Epithelial cell of esophagus (primary cell): ENCODE results near the gene TMCO4.
A peak's percentile ranks its signal among the peaks of the same experiment; 100 is the strongest.

Experiments
- DNase-seq: peaks from one replicate; pipeline ENCODE4 v3.0.0; 2010; ENCODE audit warnings: low read depth
- H3K4me3 ChIP-seq: 2 replicates; pipeline ENCODE4 v1.5.1; 2011; ENCODE audit warnings: mild to moderate bottlenecking, low read length, control low read depth
- CTCF ChIP-seq: IDR thresholded peaks from 2 replicates; pipeline ENCODE4 v1.5.1; 2011; ENCODE audit warnings: low read depth, mild to moderate bottlenecking, low read length, control low read depth, inconsistent platforms; ENCODE audit not compliant: insufficient read depth; ENCODE audit errors: missing control alignments

TMCO4 gene

GRCh38 chr1:19665186-19665495 lies 134.6 kb downstream of the TMCO4 start:
- H3K4me3 ChIP-seq: no peak overlapping the region
- no peak for TF ChIP-seq CTCF
- DNase-seq: no peak

- no peak within 1 kb of the TSS for H3K4me3 ChIP-seq
- no peak for TF ChIP-seq CTCF
- no peak for DNase-seq
These were observed 135.1 kb downstream of the TMCO4 start, which contains the start of gene HTR6 for GRCh38 chr1:19664453-19665185. Gene HTR6 (plus strand): TSS chr1:19664875. CDS start chr1:19665754, 879 bp downstream.

GRCh38 chr1:19662313-19662712 lies 137.4 kb downstream of the TMCO4 start:
- TF ChIP-seq CTCF: no peak
- no peak for DNase-seq
- H3K4me3 ChIP-seq: no peak overlapping the region

GRCh38 chr1:19661721-19662228 lies 137.9 kb downstream of the TMCO4 start:
- H3K4me3 ChIP-seq: no peak overlapping the region
- DNase-seq: peak; percentile 51
- peak; percentile 60 for TF ChIP-seq CTCF

GRCh38 chr1:19658186-19658585 lies 141.5 kb downstream of the TMCO4 start:
- no peak for TF ChIP-seq CTCF

GRCh38 chr1:19657511-19657910 lies 142.2 kb downstream of the TMCO4 start:
- no peak overlapping the region for H3K4me3 ChIP-seq
- DNase-seq: no peak
- no peak for TF ChIP-seq CTCF

More at GRCh38 chr1:19658186-19658585, 141.5 kb downstream of the TMCO4 start:
- no peak for DNase-seq
- no peak overlapping the region for H3K4me3 ChIP-seq

GRCh38 chr1:19656780-19657466 lies 142.8 kb downstream of the TMCO4 start:
- no peak for TF ChIP-seq CTCF
- H3K4me3 ChIP-seq: no peak overlapping the region
- no peak for DNase-seq
